ENCODE results near the gene MDM2.

MDM2 gene

GRCh38 chr12:68887641-68888040 lies 79.7 kb downstream of the MDM2 start:
- DNase-seq, result no peak
- Histone ChIP-seq H2AFZ (ENCODE audit: low read length) (no peak overlapping the region), H3K79me2 (ENCODE audit: low read length) (no peaks in the 10 kb centered on the region), H3K9ac (ENCODE audit: low read length) (no peak overlapping the region), H4K20me1 (ENCODE audit: insufficient read depth, low read length) (no peaks in the 10 kb centered on the region), H3K36me3 (replicated peaks; ENCODE audit: insufficient read depth, low read length) (no peaks in the 10 kb centered on the region), H3K27ac (ENCODE audit: low read length) (no peak overlapping the region), H3K9me2 (replicated peaks; ENCODE audit: insufficient read depth, low read length) (no peaks in the 10 kb centered on the region), H3K27me3 (replicated peaks; ENCODE audit: insufficient read depth, low read length) (no peaks in the 10 kb centered on the region), H3K9me3 (replicated peaks; ENCODE audit: insufficient read depth, low read length) (no peaks in the 10 kb centered on the region), H3K4me3 (ENCODE audit: low read length) (no peak overlapping the region), H3F3A (ENCODE audit: insufficient read depth, low read length) (no peaks in the 10 kb centered on the region), H3K4me1 (ENCODE audit: low read length) (peaks cover 4% of the 10 kb centered on the region; the same call in 1 of the 2 replicates), H3K4me2 (ENCODE audit: low read depth, low read length) (no peak overlapping the region)
- TF ChIP-seq EZH2 (optimal IDR thresholded peaks at IDR 0.05; ENCODE audit: low read depth, low read length) (no peak), EZH2phosphoT487 (IDR thresholded peaks at IDR 0.05; ENCODE audit: low read length) (no peak), CTCF (IDR thresholded peaks at IDR 0.05; ENCODE audit: low read length) (no peak)

- TF ChIP-seq EZH2 (optimal IDR thresholded peaks at IDR 0.05; ENCODE audit: low read depth, low read length), result no peak
- no peak for TF ChIP-seq EZH2phosphoT487 (IDR thresholded peaks at IDR 0.05; ENCODE audit: low read length)
- TF ChIP-seq CTCF (IDR thresholded peaks at IDR 0.05; ENCODE audit: low read length), result no peak
- no peaks in the 10 kb centered on the region for H3K4me1 ChIP-seq (ENCODE audit: low read length)
- no peak overlapping the region for H3K9ac ChIP-seq (ENCODE audit: low read length)
- no peak overlapping the region for H3K4me3 ChIP-seq (ENCODE audit: low read length)
- no peak overlapping the region for H2AFZ ChIP-seq (ENCODE audit: low read length)
- no peak overlapping the region for H3K27ac ChIP-seq (ENCODE audit: low read length)
- no peaks in the 10 kb centered on the region for H3K9me3 ChIP-seq (replicated peaks; ENCODE audit: insufficient read depth, low read length)
- no peaks in the 10 kb centered on the region for H3K79me2 ChIP-seq (ENCODE audit: low read length)
- H3F3A ChIP-seq (ENCODE audit: insufficient read depth, low read length), result no peaks in the 10 kb centered on the region
- no peaks in the 10 kb centered on the region for H3K36me3 ChIP-seq (replicated peaks; ENCODE audit: insufficient read depth, low read length)
- no peak overlapping the region for H3K4me2 ChIP-seq (ENCODE audit: low read depth, low read length)
- H3K27me3 ChIP-seq (replicated peaks; ENCODE audit: insufficient read depth, low read length), result no peaks in the 10 kb centered on the region
- H4K20me1 ChIP-seq (ENCODE audit: insufficient read depth, low read length), result no peaks in the 10 kb centered on the region
- no peaks in the 10 kb centered on the region for H3K9me2 ChIP-seq (replicated peaks; ENCODE audit: insufficient read depth, low read length)
- no peak for DNase-seq
These were observed 80.3 kb downstream of the MDM2 start for GRCh38 chr12:68888243-68888642.

- H4K20me1 ChIP-seq (ENCODE audit: insufficient read depth, low read length), result no peaks in the 10 kb centered on the region
- no peaks in the 10 kb centered on the region for H3K36me3 ChIP-seq (replicated peaks; ENCODE audit: insufficient read depth, low read length)
- no peak overlapping the region for H3K4me3 ChIP-seq (ENCODE audit: low read length)
- no peak overlapping the region for H2AFZ ChIP-seq (ENCODE audit: low read length)
- DNase-seq, result no peak
- H3K27me3 ChIP-seq (replicated peaks; ENCODE audit: insufficient read depth, low read length), result no peaks in the 10 kb centered on the region
- H3K4me1 ChIP-seq (ENCODE audit: low read length), result no peaks in the 10 kb centered on the region
- no peaks in the 10 kb centered on the region for H3K9me3 ChIP-seq (replicated peaks; ENCODE audit: insufficient read depth, low read length)
- TF ChIP-seq EZH2 (optimal IDR thresholded peaks at IDR 0.05; ENCODE audit: low read depth, low read length) (no peak), CTCF (IDR thresholded peaks at IDR 0.05; ENCODE audit: low read length) (no peak), EZH2phosphoT487 (IDR thresholded peaks at IDR 0.05; ENCODE audit: low read length) (no peak)
- no peaks in the 10 kb centered on the region for H3K79me2 ChIP-seq (ENCODE audit: low read length)
- H3K9ac ChIP-seq (ENCODE audit: low read length), result no peak overlapping the region
- H3K9me2 ChIP-seq (replicated peaks; ENCODE audit: insufficient read depth, low read length), result no peaks in the 10 kb centered on the region
- no peak overlapping the region for H3K4me2 ChIP-seq (ENCODE audit: low read depth, low read length)
- no peak overlapping the region for H3K27ac ChIP-seq (ENCODE audit: low read length)
- no peaks in the 10 kb centered on the region for H3F3A ChIP-seq (ENCODE audit: insufficient read depth, low read length)
These were observed 82.7 kb downstream of the MDM2 start for GRCh38 chr12:68890701-68891113.
